ENCODE results near the gene TEAD4.

The TEAD4 gene

DNA sequence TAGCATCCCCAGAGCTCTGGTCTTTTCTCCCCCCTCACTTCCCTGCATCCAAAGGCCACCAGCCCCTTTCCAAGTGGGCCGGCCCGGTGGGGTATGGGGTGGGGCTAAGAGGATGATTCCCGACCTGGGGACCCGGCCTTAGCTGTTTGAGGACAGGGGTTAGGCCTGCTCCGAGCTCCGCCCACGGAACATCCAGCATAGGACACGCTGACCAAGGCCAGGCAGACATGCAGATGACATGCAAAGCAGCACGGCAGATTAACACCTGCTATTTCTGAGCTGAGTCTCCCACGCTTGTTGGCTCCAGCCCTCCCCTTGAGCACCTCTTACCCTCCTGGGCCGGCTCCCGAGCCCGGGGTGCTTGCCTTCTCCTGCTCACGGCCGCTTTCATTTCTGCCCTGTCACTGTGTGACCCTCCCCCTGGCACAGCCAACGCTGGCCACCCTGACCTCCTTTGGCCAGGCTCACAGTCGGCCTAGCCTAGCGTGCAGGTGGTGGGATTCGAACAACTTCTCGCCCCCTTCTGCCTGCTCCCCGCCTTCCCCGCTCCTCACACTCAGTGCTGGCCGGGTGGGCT, 40.2 kb downstream of the TEAD4 start:
- no peak for DNase-seq (ENCODE audit: extremely low read depth in 1 of 2, low read depth in 1 of 2)

DNA sequence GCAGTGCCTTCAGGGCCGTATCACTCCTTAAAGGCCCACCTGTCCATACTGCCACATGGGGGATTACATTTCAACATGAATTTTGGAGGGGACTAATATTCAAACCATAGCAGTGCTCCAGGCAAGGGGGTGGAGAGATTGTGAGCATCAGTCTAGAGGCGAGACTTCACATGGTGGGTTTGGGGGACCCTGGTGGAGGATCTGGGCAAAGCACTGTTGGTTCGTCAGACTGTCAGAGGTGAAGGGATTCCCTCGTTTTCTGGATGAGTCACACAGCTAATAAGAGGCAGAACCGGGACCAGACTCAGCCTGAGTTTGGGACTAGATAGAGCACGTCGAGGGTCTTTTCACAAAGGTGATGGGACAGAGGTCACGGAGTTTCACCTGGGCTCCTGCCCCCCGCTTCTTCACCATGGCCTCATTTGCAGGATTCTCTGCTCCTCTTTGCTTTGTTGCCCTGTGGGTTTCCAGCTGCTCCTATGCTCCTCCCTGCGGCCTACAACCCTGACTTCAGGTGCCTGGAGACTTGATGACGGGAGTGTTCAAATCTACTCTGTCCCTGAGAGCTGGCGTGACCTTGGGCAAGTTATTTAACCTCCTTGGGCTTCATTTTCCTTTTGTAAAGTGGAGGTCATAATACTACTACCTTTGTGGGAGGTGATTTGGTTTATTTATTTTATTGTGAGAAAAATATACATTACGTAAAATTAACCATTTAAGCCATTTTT, 41.5 kb downstream of the TEAD4 start:
- DNase-seq (ENCODE audit: extremely low read depth in 1 of 2, low read depth in 1 of 2): no peak

DNA sequence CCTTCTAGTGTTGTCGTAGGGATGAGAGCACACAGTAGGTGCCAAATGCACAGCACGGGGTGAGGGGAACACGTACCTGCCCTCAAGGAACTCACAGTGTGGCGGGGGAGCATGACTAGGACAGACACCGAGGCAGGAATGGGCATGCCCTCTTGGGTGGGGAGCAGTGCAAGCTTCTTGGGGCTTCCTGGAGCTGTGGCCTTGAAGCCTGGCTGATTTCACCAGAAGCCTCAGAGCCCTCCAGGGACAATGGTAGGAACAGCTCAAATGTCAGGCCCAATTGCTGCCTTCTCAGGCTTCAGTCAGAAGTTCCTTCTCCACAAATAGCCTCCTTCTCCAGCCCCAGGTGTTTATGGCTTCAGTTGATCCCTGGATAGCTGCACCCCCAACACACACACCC, 43.4 kb downstream of the TEAD4 start:
- no peak for DNase-seq (ENCODE audit: extremely low read depth in 1 of 2, low read depth in 1 of 2)

- no peak for DNase-seq (ENCODE audit: extremely low read depth in 1 of 2, low read depth in 1 of 2)
These were observed 44.3 kb downstream of the TEAD4 start for GRCh38 chr12:3003357-3003992.

DNA sequence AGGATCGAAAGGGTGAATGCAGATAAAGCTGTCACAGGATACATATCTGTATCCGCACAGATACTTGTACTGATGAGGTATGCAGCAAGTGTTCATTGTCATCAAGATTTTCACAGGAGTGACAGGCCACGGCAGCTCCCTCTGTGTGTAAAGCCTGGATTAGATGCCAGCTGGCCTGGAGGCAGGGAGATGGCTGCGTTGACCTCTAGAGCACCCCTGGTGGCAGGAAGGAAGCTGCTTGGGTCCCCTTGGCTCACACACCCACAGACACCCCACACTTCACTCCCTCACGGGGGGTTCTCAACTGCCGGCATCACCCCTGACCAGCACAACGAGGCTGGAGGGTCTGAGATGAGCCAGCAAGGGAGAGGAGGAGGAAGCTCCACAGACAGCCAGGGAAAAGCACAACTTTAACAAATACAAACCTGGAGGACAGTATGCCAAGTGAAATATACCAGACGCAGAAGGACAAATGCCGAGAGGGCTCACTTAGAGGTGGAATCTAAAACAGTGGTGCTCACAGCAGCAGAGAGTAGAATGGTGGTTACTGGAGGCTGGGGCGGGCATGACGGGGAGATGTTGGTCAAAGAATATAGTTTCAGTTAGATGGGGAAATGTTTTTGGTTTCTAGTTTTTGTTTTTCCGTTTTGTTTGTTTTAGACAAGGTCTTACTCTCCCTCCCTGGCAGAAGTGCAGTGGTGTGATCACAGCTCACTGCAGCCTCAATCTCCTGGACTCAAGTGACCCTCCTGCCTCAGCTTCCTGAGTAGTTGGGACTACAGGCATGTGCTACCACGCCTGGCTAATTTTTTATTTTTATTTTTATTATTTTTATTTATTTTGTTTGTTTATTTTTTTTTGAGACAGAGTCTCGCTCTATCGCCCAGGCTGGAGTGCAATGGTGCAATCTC, 45.7 kb downstream of the TEAD4 start:
- no peak for DNase-seq (ENCODE audit: extremely low read depth in 1 of 2, low read depth in 1 of 2)

- no peak for DNase-seq (ENCODE audit: extremely low read depth in 1 of 2, low read depth in 1 of 2)
These were observed 46.5 kb downstream of the TEAD4 start for GRCh38 chr12:3005736-3006135.

DNA sequence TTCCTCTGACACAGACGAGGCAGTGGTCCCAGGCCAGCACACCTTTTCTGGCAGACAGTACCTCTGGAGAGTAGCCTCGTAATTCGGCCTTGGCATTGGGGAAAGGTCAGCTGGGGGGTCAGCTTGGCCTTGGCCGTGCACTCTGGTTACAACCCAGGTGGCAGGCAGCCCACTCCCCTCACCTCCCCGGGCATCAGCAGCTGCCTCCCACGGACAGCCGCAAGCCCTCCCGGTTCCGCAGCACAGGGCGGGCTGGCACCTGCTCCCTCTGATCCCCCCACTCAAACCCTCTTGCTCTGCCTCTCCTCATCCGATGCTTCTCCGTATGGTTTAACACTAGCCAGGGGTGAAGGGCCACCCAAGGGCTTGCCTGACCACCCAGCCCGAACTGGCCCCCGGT, 50.6 kb downstream of the TEAD4 start:
- DNase-seq (ENCODE audit: extremely low read depth in 1 of 2, low read depth in 1 of 2): no peak

- DNase-seq (ENCODE audit: extremely low read depth in 1 of 2, low read depth in 1 of 2): no peak
These were observed 51.2 kb downstream of the TEAD4 start for GRCh38 chr12:3010214-3010930.

DNA sequence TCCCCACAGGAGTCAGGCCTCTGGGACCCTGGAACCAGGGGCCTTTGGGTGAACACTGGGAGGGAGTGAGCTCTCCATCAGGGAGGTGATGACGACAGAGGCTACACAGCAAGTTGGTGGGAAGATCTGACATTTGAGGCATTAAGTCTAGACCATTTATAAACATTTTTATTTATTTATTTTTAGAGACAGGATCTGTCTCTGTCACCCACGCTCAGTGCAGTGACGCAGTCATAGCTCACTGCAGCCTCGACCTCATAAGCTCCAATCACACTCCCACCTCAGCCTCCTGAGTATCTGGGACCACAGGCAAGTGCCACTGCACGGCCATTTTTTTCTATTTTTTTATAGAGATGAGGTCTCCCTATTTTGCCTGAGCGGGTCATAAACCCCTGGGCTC, 53.6 kb downstream of the TEAD4 start:
- DNase-seq (ENCODE audit: extremely low read depth in 1 of 2, low read depth in 1 of 2): no peak

GRCh38 chr12:3014641-3015040, 55.4 kb downstream of the TEAD4 start:
- DNase-seq (ENCODE audit: extremely low read depth in 1 of 2, low read depth in 1 of 2): no peak

- DNase-seq (ENCODE audit: extremely low read depth in 1 of 2, low read depth in 1 of 2): no peak
These were observed 56.2 kb downstream of the TEAD4 start for GRCh38 chr12:3015356-3015755.

GRCh38 chr12:3016191-3016590, 57.0 kb downstream of the TEAD4 start:
- no peak for DNase-seq (ENCODE audit: extremely low read depth in 1 of 2, low read depth in 1 of 2)

DNA sequence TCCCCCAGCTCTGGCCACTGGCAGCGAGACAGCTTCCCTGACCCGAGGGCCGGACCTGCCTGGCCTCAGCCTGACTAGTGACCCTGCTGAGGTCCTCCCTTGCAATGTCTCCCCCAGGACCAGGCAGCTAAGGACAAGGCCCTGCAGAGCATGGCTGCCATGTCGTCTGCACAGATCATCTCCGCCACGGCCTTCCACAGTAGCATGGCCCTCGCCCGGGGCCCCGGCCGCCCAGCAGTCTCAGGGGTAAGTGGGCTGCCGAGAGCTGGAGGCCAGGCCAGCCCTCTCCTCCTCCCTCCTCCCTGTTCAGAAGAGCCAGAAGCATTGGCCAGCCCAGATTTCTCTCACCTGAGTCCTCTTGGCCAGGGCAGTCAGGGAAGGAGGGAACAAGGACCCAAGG, 58.1 kb downstream of the TEAD4 start:
- no peak for DNase-seq (ENCODE audit: extremely low read depth in 1 of 2, low read depth in 1 of 2)

DNA sequence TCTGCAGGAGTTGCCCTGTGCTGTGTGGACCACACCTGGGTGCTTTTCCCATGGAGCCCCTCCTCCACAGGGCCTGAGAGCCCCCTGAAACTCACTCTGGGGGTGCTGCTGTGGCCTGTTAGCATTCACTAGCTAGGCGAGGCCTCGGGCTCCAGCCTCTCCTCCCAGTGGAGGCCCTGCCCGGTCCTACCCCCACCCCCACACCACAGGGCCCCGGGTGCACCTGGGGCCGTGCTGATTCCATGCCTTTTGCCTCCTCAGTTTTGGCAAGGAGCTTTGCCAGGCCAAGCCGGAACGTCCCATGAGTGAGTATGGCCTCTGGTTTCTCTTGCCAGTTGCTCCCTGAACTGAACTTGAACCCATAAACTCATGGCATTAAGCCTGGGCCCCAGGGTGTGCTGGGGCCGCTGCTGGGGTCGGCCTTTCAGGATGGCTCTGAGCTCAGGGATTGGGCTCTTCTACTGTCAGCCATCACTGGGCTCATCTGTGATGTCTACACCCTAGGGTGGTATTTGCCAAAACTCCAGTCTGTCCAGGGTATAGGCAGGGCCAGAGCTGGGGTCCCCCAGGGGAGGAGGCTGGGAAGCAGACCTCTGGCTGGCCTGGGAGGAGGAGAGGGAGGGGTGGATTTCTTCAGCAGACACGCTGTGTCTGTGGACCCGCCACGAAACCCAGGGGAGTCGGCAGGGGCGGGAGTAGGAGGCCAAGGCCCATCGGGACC, 59.2 kb downstream of the TEAD4 start:
- no peak for DNase-seq (ENCODE audit: extremely low read depth in 1 of 2, low read depth in 1 of 2)

DNA sequence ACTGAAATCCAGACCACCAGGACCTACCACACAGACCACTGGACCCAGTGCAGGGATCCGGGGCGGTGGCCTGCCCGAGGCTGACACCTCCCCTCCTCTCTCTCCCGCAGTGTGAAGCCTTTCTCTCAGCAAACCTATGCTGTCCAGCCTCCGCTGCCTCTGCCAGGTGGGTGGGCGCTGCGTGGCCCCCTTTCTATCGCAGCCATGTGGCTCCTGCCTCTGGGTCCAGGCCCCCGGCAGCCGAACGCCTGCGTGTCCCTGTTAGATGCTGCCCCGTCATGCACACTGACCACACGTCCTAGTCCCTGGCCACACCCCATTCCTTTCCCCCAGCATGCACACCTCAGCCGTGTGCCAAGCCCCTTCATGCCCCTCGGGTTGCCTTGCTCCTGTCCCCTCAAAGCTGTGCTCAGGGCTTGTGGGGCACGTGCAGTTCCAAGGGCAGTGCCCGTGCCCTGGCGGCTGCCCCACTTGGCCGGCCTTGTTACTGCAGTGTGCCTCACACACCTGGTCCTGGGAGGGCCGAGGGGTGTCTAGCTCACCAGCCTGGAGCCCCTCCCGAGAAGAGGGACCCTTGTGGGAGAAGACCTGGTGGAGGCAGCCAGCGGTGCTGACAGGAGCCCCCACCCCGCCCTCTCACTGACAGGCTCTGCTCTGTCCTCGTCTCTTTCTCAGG, 59.9 kb downstream of the TEAD4 start:
- no peak for DNase-seq (ENCODE audit: extremely low read depth in 1 of 2, low read depth in 1 of 2)

GRCh38 chr12:3020399-3020798, 61.2 kb downstream of the TEAD4 start:
- no peak for DNase-seq (ENCODE audit: extremely low read depth in 1 of 2, low read depth in 1 of 2)

DNA sequence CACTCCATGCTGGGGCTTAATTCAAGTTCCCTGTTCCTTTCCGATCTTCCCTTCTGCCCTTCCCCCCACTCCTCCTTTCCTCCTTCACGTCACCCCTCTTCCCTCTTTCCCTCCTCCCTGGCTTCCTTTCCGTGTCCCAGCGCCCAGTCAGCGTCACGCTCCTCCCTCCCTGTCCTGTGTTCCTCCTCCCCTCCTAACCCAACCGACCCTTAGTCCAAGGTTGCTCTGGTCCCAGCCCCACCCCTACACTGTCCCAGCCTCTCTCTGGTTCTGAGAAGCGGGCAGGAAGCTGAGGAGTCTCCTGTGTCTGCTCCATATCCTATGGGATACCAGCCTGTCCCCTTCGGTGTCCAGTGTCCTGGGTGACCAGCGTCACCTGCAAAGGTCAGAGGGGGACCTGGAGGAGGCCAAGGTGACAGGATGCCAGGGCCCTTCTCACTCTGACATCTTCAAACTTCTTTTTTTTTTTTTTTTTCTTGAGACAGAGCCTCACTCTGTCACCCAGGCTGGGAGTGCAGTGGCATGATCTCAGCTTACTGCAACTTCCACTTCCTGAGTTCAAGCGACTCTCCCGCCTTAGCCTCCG, 61.7 kb downstream of the TEAD4 start:
- no peak for DNase-seq (ENCODE audit: extremely low read depth in 1 of 2, low read depth in 1 of 2)

- DNase-seq (ENCODE audit: extremely low read depth in 1 of 2, low read depth in 1 of 2): no peak
These were observed 63.2 kb downstream of the TEAD4 start for GRCh38 chr12:3022411-3022810.

- DNase-seq (ENCODE audit: extremely low read depth in 1 of 2, low read depth in 1 of 2): no peak
These were observed 63.8 kb downstream of the TEAD4 start for GRCh38 chr12:3022961-3023360.

Data from stimulated activated CD8-positive, alpha-beta memory T cell treated with anti-CD3 and anti-CD28 coated beads, Interleukin-7, amount 100 ng/mL, for 48 hours (primary cell).